Measurements from ENCODE around the gene ACTR3. TPM values are rescaled to one million over a fixed set of nuclear protein-coding genes. Genes with fewer than 3 reads are reported as not detected.

ACTR3 gene
- polyA plus RNA-seq, 1 experiment, result 340 TPM

DNA sequence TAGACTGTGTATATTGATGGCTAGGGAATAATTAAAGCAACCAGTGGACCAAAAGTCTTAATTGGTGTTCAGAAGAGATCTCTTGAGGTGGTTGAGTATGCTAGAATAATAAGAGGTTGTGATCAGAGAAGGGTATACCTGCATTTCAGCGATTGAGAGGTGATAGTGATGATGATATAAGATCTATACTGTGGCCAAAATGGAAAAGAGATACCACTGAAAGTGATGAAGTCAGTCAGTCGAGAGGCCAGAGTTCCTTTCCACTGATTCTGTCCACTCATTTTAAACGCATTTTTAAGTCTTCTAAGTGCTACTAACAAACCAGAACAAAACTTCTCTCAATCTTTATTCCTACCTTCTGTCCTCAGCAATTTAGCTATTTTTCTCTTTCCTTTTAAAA is 32.9 kb downstream of the ACTR3 start:
- ChIA-PET POLR2A (no interaction called here), CTCF (no interaction called here)
- Histone ChIP-seq H3K4me3 (ENCODE audit: low read depth, low read length) (no peak overlapping the region), H3K36me3 (ENCODE audit: control insufficient read depth, insufficient read depth, low read length) (peaks cover 6% of the 10 kb centered on the region), H3K27me3 (ENCODE audit: control insufficient read depth, insufficient read depth, low read length) (no peaks in the 10 kb centered on the region)
- TF ChIP-seq, protein P1, sequence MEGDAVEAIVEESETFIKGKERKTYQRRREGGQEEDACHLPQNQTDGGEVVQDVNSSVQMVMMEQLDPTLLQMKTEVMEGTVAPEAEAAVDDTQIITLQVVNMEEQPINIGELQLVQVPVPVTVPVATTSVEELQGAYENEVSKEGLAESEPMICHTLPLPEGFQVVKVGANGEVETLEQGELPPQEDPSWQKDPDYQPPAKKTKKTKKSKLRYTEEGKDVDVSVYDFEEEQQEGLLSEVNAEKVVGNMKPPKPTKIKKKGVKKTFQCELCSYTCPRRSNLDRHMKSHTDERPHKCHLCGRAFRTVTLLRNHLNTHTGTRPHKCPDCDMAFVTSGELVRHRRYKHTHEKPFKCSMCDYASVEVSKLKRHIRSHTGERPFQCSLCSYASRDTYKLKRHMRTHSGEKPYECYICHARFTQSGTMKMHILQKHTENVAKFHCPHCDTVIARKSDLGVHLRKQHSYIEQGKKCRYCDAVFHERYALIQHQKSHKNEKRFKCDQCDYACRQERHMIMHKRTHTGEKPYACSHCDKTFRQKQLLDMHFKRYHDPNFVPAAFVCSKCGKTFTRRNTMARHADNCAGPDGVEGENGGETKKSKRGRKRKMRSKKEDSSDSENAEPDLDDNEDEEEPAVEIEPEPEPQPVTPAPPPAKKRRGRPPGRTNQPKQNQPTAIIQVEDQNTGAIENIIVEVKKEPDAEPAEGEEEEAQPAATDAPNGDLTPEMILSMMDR (IDR thresholded peaks at IDR 0.05; ENCODE audit: insufficient read depth, low read depth, low read length), result no peak
- no peak for DNase-seq (ENCODE audit: low read depth)

GRCh38 chr2:113925884-113926283 is 36.0 kb downstream of the ACTR3 start:
- CTCF ChIA-PET, result no interaction called here
- POLR2A ChIA-PET, result no interaction called here
- Histone ChIP-seq H3K36me3 (ENCODE audit: control insufficient read depth, insufficient read depth, low read length) (peaks cover 6% of the 10 kb centered on the region), H3K4me3 (ENCODE audit: low read depth, low read length) (no peak overlapping the region), H3K27me3 (ENCODE audit: control insufficient read depth, insufficient read depth, low read length) (no peaks in the 10 kb centered on the region)
- TF ChIP-seq, protein P1 (IDR thresholded peaks at IDR 0.05; ENCODE audit: insufficient read depth, low read depth, low read length), result no peak
- DNase-seq (ENCODE audit: low read depth), result no peak

- CTCF ChIA-PET, result no interaction called here
- no peak for DNase-seq (ENCODE audit: low read depth)
- no peak overlapping the region for H3K4me3 ChIP-seq (ENCODE audit: low read depth, low read length)
- POLR2A ChIA-PET, result no interaction called here
- H3K36me3 ChIP-seq (ENCODE audit: control insufficient read depth, insufficient read depth, low read length), result peaks cover 6% of the 10 kb centered on the region
- TF ChIP-seq, protein P1 (IDR thresholded peaks at IDR 0.05; ENCODE audit: insufficient read depth, low read depth, low read length), result no peak
- no peaks in the 10 kb centered on the region for H3K27me3 ChIP-seq (ENCODE audit: control insufficient read depth, insufficient read depth, low read length)
Measured at GRCh38 chr2:113926314-113926713, 36.4 kb downstream of the ACTR3 start.

DNA sequence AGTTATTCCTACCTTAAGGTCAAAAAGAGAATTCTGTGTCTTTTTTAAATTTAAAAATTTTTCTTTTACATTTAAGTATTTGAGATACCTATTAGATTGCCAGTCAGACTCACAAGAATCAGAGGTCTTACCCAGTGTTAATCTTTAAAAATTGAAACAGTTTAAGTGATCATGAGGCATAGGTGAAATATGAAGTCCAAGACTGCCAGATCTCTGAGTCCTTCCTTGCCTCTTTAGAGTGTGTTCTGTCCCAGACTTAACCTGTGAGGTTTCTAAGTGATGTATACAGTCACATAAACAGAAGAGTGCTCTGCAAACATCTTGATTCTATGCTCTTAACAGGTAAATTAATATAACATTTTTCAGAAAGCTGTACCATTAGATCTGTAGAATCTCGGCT is 40.6 kb downstream of the ACTR3 start:
- TF ChIP-seq, protein P1 (IDR thresholded peaks at IDR 0.05; ENCODE audit: insufficient read depth, low read depth, low read length), result no peak
- peaks cover 4% of the 10 kb centered on the region for H3K36me3 ChIP-seq (ENCODE audit: control insufficient read depth, insufficient read depth, low read length)
- ChIA-PET CTCF (no interaction called here), POLR2A (no interaction called here)
- H3K4me3 ChIP-seq (ENCODE audit: low read depth, low read length), result no peak overlapping the region
- H3K27me3 ChIP-seq (ENCODE audit: control insufficient read depth, insufficient read depth, low read length), result no peaks in the 10 kb centered on the region
- no peak for DNase-seq (ENCODE audit: low read depth)

GRCh38 chr2:113937501-113937900 is 47.6 kb downstream of the ACTR3 start:
- POLR2A ChIA-PET, result no interaction called here
- CTCF ChIA-PET, result interaction anchor here (1.6 kb wide), 1 partner anchor 9 kb away, joined by 4 read pairs; no protein-coding TSS in a partner anchor

More at GRCh38 chr2:113937501-113937900, 47.6 kb downstream of the ACTR3 start:
- H3K4me3 ChIP-seq (ENCODE audit: low read depth, low read length), result no peak overlapping the region
- H3K27me3 ChIP-seq (ENCODE audit: control insufficient read depth, insufficient read depth, low read length), result no peaks in the 10 kb centered on the region
- TF ChIP-seq, protein P1 (IDR thresholded peaks at IDR 0.05; ENCODE audit: insufficient read depth, low read depth, low read length), result no peak
- DNase-seq (ENCODE audit: low read depth), result no peak
- H3K36me3 ChIP-seq (ENCODE audit: control insufficient read depth, insufficient read depth, low read length), result peaks cover 7% of the 10 kb centered on the region

Measured in BJ (cell line).